Non-pigmented ciliary epithelial cell (primary cell): ENCODE measurements around the gene ATG7.
"Not testable (repeated sequence)": the region's sequence is repeated elsewhere in the genome, so short reads cannot be mapped to it uniquely, and the experiment has no call there.

Experiments used
- DNase-seq: peaks from one replicate; pipeline ENCODE4 v3.0.0-alpha.2; 2010; ENCODE audit warnings: low read depth

Gene ATG7

DNA sequence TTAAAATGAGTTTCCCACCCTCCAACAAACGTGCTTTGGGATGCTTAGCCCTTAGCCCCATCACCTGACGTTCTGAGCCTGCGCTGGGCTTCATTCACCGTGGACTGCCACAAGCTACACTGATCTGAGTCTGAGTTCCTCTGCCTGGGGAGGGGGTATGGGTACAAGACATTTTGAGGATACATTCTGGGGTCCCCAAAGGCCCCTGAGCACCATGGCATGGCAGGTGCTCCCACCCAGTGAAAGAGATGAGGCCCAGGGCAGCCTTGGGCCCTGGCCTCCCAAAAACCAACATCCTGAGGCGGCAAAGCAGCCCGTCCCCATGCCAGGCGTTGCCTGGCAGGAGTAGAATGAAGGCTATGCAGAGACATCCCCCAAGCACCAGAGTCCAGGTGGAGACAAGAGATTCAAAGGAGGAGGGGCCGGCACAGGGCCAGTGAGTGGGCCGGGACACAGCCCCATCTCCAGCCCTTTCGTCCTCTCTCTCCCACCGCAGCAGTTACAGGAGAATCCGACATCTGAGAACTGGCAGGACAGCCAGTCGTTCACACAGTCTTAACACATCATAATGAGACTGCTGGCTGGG is 297.1 kb downstream of the ATG7 start:
- DNase-seq, result no peak

DNA sequence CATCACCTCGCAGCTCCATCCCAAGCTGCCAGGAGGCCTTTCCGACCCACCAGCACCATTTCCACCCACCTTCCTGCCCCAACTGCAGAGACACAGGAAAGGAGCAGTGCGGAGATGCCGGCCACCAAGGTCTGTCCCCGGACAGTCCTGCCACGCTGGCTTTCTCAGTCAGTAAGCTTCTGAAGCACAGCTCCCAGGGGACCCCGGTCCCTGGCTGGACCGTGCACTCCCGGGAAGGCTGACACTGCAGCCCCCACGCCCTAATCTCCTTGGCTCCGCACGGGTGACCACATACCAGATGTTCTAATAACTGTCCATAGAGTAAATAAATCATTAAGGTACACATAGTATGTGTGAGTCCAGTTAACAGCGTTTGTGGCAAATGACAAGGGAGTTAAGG is 298.1 kb downstream of the ATG7 start:
- no peak for DNase-seq

DNA sequence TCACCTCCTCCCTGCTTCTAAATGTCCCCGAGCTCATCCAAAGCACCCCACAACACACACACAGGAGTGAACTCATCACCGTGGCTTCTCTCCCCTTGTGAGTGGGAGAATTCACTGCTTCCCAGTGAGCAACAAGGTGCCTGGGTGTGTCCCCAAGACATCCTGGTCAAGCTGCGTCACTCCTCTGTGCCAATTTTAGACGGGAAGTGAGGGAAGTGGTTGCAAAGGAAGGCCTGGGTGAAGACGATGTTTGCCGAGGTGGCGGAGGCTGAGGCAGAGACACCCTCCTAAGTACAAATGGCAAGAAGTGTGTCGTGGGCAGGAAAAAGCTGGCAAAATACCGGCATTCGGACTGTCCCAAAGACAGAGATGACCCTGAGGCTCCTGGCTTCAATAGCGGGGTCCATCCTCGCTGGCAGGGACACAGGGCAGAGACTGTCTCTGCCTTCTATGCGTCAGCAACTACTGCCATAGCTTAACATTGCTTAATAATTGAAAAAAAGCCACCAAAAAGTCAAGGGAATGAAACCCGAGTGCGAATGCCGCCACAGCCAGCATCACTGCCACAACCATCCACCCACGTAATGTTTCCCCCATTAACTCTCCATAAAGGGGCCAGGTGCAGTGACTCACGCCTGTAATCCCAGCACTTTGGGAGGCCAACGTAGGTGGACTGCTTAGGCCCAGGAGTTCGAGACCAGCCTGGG is 298.7 kb downstream of the ATG7 start:
- DNase-seq, result no peak

DNA sequence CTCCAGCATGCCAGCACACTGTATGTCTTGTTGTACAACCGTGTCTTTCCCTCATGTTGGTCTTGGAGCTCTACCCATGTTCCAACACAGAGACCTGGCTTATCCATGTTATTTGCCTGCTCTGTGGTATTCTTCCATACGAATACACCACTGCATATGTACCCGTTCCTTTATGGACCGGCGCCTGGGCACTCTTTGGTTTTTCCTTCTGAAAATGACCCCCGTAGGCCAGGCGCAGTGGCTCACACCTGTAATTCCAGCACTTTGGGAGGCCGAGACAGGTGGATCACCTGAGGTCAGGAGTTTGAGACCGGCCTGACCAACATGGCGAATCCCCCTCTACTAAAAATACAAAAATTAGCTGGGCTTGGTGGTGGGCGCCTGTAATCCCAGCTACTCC is 300.5 kb downstream of the ATG7 start:
- not testable (repeated sequence) for DNase-seq

DNA sequence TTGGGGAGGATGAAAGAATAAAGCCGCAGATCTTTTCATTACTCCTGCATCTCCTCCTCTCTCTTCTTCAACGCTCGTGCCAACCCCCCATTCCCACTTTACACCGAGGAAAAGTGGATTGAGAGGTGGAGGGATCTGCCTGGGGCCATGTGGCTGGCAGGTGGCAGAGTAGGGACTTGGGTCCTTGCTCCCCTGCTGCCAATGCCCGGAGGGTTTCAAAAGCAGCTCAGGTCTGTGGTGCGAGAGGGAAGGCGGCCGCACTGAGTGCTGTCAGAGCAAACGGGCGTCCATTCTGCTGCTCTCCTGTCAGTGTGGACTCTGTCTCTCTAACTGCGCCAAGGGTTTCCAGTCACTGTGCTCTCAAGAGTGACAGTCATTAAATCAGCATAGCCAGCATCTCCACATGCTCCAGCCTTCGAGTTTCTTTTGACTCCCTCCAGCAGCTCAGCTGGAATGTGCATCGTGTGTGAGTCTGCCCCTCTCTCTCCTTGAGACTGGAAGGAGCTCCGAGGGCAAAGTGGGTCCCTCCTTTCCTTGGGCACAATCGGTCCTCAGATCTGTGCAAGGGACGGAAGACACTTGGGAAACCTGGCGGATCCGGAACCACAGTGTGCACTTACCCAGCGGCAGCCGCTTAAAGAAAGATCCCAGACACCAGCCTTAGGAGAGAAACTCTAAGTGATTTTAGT is 302.9 kb downstream of the ATG7 start:
- no peak for DNase-seq

DNA sequence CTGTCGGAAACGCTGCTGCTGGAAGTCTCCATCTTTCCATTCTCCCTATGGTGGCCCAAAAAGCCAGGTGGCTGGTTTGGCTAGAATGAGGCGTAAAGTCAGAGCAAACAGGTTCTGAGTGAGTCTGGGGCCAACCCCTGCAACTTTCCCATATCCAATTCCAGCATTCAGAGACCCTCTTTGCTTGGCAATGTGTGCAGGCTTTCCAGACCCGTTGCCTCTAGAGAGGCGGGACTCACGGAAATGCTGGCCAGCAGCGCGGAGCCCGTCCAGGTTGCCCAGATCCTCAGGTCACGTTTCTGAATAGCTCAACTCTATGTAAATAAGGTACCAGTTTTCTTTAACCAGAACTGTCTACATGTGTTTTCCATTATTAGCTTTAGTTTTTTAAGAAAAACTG is 303.5 kb downstream of the ATG7 start:
- DNase-seq, result no peak

DNA sequence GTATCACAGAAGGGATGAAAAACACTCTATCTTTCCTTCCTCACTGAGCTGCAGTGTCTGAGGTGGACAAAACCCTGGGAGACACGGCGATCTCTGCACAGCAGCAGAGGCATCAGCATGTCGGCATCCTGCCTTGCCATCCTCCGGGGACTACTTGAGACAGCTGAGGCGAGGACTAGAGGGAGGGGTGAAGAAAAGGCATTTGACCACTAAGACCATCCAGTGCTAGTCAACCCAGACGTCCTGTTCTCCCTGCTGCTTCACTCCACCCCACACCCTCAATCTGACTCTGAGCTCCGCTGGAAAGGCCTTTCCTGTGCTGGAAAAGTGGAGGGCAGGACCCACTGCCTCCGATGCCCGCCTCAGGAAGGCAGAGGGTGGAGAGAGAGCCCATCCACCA is 304.3 kb downstream of the ATG7 start:
- no peak for DNase-seq

DNA sequence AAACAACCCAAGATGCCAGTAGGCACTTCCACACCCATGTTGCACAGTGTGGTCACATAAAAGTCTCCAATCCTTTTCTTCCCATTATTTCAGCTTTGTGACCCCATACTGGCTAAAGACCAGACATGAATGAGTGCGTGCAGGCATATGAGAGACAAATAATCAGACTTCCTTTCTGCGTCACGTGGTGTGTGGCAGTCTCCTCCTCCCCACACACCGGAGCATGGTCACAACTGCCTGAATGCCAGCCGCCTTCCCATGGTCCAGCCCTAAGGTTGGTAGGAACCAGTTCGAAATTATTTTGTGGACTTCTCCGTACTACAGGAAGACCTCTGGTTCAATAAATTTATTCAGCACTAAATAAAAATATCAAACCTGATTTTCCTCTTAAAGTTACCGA is 306.0 kb downstream of the ATG7 start:
- no peak for DNase-seq

DNA sequence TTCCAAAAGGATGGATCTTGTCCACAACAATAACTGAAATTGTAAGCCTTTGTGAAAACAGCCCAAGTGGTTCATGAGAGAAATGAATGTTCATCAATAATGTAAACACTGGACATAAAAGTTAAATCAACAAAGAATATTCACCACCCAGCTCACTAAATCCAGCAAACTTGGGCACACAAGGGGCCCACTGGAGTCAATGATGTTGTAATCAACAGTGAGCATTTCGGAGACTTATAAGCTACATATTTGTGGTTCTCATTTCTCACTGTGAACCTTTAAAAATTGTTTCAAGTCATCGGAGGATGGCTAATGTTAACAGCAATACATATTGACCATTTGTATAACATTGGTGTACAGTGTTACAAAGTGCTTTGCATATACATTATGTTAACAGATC is 308.4 kb downstream of the ATG7 start:
- DNase-seq, result no peak

DNA sequence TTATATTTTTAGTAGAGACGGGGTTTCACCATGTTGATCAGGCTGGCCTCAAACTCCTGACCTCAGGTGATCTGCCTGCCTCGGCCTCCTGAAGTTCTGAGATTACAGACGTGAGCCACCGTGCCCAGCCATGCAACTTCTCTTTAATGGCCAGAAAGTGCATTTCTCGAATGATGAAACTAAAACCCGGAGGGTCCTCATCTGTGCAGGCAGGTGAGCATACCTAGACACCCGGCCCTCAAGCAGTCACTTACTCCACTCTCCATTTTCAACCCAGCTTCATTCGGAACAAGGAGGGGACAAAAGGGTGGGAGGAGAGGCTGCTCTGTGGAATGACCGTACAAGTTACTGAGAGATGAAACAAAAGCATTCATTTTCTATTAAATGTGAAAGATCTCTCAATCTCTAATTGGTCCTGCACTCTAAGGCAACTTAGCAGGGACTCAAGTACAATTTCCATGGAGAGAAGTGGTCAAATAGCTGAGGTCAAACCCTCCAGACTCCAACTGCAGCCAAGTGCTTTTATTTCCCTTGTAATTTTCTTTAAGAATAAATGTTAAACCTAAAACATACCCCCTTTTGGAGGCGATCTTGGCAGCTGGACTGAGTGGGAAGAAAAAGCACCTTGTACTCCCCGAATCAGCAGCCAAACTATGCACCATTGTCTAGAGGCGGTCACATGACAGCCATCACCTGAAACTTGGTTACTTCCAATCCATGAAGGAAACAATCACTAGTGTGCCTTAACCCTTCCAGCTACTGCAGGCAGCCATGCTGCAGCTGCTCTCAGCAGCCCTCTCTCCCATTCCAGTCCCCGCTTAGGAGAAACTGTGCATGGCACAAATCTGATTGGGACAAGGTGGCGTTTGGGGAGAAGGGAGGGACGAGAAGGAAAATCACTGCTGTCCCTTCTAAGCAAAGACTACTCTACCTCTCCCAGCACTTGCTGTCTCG is 309.3 kb downstream of the ATG7 start:
- no peak for DNase-seq

DNA sequence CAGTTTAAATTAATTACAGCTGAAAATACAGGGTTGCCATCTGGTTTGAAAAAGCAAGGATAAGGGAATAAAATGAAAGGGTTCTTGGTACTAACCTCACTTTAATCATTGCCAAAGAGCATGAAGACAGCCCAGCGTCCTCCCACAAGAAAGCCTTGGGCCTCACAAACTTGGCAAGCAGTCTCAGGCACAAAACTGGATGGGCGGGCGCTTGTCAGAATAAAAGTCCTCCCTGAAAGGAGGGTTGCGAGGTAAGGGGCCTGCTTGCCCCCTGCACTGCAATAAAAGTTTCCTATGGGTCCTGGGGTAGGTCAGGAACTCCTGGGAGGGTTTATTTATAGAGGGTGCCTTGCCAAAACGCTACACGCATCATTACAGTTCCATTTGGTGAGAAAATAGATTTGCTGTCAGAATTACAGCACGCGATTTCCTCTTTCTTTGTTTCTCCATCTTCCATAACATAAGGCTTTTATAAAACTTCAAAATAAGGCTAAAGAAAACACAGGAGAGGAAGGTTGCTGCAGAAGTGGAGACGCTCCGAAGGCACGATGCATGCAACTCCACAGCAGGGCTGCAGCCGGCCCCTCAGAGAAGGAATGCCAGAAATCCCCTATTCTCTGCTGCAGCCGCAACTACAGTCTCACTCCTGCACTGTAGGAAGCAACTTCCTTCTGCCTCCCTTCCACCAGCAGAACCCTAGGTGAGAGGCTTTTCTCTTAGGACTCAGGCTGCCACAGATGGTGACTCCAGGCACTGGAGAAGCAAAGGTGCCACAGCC is 310.2 kb downstream of the ATG7 start:
- no peak for DNase-seq

DNA sequence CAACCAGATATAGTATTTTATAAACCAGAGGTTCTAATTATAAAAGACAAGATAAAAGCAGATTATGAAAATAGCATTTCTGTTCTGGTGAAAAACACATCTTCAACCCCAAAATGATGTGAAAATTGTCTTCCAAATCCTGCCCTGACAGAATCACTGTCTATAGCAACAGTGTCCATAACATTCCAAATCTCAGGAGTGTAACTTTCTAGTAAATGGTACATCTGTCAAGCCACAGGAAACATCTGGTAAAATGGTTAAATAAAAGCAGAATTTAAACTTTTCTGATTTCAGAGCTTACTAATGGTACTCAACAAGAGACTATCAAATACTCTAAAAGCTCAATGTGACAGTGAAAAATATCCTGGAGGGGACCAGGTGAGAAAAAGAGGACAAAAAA is 311.0 kb downstream of the ATG7 start:
- no peak for DNase-seq

DNA sequence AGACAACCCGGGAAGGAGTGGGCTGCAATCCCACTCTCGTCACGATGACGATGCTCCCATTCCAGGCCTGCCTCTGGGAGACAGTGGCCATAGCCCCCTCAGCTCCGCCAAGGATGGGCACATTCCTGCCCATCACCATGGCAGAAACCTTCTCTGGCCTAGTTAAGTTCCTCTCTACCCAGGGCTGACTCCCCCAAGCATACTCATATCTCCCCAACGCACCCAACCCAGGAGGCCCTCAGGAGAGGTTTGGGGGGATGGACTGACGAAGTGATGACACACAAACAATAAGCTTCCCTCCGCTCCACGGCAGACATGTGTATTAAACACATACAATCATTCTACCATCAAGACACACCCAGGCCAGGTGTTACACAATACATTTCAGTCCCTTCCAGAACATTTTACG is 311.4 kb downstream of the ATG7 start:
- no peak for DNase-seq

DNA sequence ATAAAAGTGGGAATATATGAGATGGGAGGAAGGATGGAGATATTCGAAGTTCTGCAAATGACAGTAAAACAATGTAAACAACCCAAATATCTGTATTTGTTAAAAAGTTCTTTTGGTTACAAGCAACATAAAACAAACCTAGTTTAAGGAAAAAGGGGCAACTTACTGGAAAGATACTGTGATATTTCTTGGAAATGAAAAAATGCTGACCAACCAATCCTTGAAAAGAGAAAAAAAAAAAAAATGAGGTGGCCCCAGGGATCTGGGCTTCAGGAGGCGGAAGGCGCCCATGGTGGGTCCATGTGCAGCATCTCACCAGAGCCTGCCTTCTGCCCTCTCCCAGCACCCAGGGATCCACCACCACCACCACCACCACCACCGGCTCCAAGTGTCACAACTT is 312.4 kb downstream of the ATG7 start:
- DNase-seq, result no peak

DNA sequence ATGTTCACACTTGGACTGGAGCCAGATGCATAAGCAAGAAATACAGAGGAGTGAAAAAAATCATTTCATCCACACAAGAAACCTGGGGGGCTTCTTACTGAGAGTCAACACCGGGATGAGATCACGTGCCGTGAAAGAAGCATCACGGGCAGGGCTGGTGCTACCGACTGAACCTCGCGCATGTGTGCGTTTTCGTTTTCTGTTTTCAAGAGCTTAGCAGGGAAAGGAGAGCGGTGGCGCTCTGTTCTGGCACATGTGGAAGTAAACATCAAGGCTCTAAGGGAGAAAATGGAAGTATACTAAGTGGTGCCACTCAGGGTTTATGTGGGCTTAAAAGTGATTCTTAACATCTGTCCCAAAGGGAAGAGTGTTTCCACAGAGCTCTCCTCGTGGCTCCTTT is 315.6 kb downstream of the ATG7 start:
- no peak for DNase-seq

DNA sequence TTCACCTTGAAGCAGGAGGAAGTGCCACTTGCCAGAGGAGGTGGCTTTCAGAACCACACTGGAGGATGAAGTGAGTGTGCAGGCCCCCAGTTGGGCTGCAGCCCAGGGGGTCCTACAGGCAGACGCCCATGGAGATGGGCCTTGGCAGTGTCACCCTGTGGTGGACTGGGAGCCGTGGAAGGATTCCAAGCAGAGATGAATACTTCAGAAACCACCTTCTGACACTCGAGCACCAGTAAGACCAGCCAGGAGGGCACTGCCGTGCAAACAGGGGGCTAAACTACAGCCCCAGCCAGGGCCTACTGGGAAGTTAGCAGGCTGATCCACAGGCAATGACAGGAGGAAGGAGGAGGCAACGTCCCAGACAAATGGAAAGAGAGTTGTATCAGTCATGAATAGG is 316.1 kb downstream of the ATG7 start:
- DNase-seq, result no peak

DNA sequence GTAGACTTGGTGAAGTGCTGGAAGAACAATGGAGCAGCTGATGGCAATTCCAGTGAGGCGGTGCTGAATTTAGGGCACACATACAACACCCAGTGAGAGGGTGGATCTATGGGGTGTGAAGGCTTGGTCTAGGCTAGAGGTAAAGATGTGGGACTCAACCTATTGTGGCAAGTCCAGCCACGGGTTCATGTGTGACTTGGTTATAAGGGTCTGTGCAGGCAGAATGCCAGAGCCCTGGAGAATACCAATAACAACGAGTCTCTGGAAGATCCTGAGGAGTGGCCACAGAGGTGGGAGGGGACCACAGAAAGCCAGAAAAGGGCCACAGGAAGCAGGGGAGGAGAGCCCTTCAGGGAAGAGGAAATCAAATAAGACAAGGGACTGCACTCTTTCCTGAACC is 316.6 kb downstream of the ATG7 start:
- no peak for DNase-seq

DNA sequence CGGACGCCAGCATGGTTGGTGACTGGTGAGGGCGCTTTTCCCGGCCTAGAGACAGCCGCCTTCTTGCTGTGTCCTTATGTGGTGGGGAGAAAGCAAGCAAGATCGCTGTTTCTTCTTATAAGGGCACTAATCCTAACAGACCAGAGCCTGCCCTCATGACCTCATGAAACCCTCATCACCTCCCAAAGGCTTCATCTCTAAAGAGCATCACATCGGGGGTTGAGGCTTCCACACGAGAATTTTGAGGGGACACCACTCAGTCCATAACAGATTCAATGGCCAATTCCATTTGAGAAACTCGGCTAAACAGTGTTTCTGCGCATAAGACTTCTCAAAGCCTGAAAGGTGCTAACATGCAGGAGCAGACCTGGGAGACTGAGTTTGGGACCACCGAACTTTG is 317.5 kb downstream of the ATG7 start:
- no peak for DNase-seq

DNA sequence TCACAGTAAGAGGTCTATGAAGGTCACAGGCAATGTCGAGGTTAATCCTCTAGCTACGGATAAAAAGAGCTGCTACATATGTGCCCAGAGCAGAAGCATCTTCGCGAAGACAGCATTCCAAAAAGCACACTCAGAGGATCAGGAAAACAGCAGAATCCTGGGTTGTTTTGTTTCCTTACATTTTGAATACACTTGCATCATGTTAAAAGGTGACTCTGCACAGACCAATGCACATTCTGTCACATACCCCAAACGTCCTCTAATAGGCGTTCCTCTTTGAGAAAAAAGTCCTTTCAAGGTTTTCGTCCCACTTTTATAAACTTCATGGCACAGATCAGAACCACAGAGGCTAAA is 318.8 kb downstream of the ATG7 start:
- DNase-seq, result no peak

DNA sequence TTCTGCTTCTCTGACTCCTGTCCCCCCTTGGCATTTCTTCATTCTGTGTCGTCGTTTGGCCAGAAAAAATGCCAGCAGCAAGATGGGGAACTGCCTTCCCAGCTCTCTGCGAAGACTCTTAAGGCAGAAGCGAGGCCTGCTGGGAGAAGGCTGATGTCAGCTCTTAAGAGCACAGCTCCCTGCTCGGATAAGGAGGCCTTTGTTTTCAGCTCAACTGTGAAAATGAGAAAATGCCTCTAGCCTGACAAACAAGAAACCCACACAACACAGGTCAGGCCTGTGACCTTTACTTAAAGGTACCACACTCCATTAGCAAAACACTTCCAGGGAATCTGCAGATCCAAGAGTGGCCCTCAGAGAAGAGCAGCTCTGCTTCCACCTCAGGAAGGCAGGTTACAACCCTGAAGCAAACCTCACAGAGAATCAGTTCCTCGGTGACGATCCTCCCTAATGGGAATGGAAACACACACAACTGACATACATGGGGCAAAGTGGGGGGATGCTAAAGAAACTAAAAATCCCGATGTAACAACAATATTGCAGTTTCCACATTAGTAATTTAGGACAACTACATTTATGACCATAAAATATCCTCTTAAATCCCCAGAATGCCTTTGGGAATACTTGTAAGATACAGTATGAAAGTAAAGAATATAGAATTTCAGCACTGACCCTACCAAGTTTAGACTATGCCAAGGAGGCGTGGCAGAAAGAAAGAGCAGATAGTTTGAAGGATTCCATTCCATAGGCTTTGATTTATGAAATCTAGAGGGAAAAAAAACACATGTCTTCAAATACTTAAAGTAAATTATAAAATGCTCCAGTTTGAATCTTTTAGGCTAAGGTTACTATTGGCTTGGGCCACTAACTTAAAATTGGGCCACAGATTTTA is 319.4 kb downstream of the ATG7 start:
- peak; percentile 70 for DNase-seq
